Raji (cell line): ENCODE data around the gene CCDC18.

ENCODE experiments used
- POLR2A ChIP-seq: IDR thresholded peaks from 2 replicates; pipeline ENCODE4 v1.6.1; 2011; ENCODE audit warnings: low read depth, low read length, control low read depth; ENCODE audit not compliant: insufficient read depth

The CCDC18 gene

DNA sequence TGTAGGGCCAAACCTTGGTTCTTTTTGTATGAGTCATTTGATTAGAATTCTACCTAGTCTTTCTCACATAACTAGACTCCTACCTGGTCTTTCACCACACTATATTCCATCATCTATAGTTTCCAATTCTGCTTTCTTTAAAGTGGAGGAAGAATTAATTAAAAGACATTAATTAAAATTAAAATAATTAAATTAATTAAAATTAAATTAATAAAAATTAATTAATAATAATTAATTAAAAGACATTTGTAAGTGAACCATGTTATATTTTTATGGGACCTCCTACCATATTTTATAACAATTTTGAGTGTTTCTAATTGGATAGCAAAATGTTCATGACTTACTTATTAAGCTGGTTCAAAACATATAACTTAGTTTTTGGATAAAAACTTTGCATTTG is 77.4 kb downstream of the CCDC18 start:
- TF ChIP-seq POLR2A, result no peak

- no peak for TF ChIP-seq POLR2A
Measured at GRCh38 chr1:93262645-93263044, 82.1 kb downstream of the CCDC18 start.

DNA sequence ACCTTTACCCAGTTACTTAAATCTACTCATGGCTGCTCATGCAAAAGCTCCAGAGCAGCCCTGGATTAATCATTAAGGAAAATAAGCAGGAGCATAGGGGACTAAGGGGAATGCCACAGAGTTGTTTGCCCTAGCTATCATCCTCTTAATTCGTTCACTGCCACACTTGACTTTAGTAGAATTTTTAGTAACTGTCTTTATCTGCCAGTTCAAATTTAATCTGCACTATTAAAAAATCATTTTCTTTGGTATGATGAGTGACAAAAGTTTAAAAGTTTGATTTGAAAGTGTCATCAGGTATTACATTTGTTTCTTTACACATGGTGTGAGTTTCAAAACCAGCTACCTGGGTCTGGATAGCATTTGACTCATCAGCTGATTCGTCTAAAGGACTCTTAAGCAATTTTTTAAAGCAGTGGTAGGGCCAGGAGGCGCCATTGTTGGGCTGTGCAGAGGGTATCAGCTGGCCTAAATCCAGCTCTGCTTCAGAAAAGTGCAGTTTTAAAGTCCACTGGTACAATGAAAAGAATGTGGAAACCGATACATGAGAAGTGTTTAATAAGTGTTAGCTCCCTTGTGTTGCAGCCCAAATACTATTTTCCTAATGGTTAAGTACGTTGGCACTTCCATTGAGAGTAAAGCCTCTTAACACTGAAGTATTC is 95.2 kb downstream of the CCDC18 start:
- no peak for TF ChIP-seq POLR2A

DNA sequence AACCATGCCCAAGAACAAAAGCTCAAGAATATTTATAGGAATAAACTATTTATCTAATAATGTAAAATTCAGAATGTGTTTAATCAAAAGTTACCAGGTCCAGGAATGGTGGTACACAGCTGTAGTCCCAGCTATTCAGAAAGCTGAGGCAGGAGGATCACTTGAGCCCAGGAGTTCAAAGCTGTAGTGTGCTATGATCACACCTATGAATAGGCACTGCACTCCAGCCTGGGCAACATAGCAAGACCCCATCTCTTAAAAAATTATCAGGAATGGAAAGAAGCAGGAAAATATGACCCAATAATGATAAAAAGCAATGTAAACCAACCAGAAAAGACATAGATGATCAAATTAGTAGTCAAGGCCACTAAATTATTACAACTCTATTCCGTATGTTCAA is 103.0 kb downstream of the CCDC18 start:
- TF ChIP-seq POLR2A, result no peak

DNA sequence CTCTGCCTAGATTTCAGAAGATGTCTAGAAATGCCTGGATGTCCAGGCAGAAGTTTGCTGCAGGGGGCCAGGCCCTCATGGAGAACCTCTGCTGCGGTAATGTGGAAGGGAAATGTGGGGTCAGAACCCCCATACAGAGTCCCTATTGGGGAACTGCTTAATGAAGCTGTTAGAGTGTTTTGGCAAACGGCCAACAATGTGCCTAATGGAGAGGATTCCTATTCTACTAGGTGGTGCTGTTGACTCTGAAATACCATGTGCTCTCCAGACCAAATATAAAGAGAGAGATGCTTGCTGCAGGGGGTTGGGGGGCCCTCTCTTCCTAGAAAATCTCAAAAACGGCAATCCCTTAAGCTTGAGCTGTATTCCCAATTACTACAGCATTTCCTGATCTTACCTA is 108.0 kb downstream of the CCDC18 start:
- no peak for TF ChIP-seq POLR2A

DNA sequence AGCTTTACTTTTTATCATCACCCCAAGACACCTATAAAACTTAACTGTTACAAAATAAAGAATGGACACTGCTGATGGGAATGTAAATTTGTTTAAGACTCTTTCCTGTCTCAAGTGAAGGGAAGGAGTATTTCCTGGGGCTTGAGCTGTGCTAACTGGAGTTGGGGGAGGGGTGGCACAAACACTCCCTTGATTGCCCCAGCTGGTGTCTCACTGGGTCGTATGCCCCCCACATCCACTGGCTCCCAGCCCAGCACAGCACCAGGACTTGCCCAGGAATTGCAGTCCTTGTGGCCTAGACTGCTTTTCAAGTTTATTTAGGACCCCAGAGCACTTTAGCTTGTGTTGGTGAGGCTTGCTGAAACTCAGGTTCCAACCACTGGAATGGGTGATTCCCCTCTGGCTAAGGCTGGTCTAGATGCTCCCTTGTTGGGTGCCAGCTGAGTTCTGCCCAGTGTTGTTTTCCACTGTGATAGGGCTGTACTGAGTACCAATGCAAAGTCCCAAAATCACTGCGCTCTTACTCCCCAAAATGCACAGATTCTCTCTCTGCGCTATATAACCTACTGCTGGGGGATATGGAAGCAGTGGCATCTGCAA is 116.1 kb downstream of the CCDC18 start:
- no peak for TF ChIP-seq POLR2A

GRCh38 chr1:93301131-93301530 is 120.6 kb downstream of the CCDC18 start:
- no peak for TF ChIP-seq POLR2A

DNA sequence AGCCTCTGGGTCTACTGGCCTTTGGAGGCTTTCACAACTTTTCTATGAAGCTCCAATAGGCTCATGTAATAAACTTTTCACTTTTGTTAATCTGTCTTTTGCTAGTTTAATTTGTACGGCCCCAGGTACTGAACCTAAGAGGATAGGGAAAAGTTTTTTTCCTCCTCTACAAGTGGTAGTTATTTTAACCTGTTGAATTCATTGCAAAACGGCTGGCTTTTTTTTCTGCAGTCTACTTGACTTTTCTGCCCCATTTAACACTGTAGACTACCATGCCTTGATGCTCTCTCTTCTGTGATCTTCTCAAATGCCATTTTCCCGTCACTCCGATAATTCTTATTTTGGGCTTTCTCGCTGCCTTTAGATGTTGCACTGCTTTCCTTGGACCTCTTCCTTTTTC is 121.6 kb downstream of the CCDC18 start:
- no peak for TF ChIP-seq POLR2A

DNA sequence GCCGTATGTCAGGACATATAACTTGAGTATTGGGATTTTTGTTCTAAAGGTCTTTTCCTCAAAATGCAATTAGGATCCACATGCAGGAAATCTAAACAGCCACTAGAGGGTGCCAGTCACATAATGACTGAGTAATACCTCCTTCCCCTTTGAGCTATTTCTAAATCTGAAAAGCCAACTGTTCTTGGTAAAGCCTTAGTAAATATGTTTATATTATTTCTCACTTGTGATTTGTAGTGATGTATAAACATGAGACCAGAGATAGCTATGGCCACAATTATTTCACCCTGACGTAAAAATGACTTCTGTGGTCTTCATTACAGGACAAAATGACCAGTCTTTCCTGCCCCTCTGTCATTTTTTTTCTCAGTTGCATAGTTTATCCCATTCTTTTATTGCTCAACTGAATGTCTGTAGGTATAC is 124.2 kb downstream of the CCDC18 start:
- TF ChIP-seq POLR2A, result no peak

GRCh38 chr1:93306920-93307319 is 126.4 kb downstream of the CCDC18 start:
- TF ChIP-seq POLR2A, result no peak

- no peak for TF ChIP-seq POLR2A
Measured at GRCh38 chr1:93313026-93313425, 132.5 kb downstream of the CCDC18 start.

- TF ChIP-seq POLR2A, result no peak
Measured at GRCh38 chr1:93317207-93317606, 136.7 kb downstream of the CCDC18 start.

DNA sequence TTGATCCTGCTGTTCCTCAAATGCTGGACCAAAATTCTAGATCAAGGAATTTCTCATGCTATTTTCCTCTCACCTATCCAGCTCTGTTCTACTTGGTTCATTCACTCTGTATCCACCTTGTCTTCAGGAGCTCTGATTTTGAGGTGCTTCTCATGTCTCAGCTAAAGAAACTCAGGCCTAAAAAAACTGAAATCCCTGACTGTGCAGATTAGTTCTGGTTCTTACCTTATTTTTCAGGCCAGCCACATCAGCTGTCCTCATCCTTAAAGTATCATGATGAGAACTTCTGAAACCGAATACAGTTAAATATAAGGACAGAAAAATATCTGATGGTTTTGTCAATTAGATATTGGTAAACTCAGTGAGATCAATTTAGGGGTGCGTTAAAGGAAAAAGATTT is 137.4 kb downstream of the CCDC18 start:
- TF ChIP-seq POLR2A, result no peak

- TF ChIP-seq POLR2A, result no peak
Measured at GRCh38 chr1:93321720-93322119, 141.2 kb downstream of the CCDC18 start.

GRCh38 chr1:93322349-93322748 is 141.8 kb downstream of the CCDC18 start:
- no peak for TF ChIP-seq POLR2A

GRCh38 chr1:93323185-93323820 is 142.8 kb downstream of the CCDC18 start:
- TF ChIP-seq POLR2A, result no peak
